COR-L47 (cell line): ENCODE results near the gene MAML1.

ENCODE experiments used
- DNase-seq: peaks from one replicate; lab custom pipeline; 2025; lab: John Stamatoyannopoulos, UW

MAML1 gene

GRCh38 chr5:179824745-179825112, 92.1 kb downstream of the MAML1 start:
- DNase-seq = no peak

- DNase-seq = no peak
Observed at GRCh38 chr5:179825655-179826182, 93.1 kb downstream of the MAML1 start.
